H9 (cell line): Measurements from ENCODE around the gene S1PR3. TPM values are rescaled to one million over a fixed set of nuclear protein-coding genes. Genes with fewer than 3 reads are reported as not detected.

Experiments used
- DNase-seq: peaks from one replicate; pipeline ENCODE4 v3.0.0-alpha.2; 2017
- H2AFZ ChIP-seq: one replicate; pipeline ENCODE4 v1.6.1; 2013; ENCODE audit warnings: mild to moderate bottlenecking, low read length, control low read depth, moderate library complexity
- H2AK5ac ChIP-seq: 2 replicates; pipeline ENCODE4 v1.6.1; 2013; ENCODE audit warnings: low read length, control low read depth, mixed read lengths; ENCODE audit not compliant: insufficient read length
- H2BK120ac ChIP-seq: one replicate; pipeline ENCODE4 v1.6.1; 2013; ENCODE audit warnings: low read depth, mild to moderate bottlenecking, low read length, control low read depth, inconsistent platforms; ENCODE audit not compliant: poor library complexity, severe bottlenecking
- H2BK12ac ChIP-seq: 2 replicates; pipeline ENCODE4 v1.6.1; 2013; ENCODE audit warnings: low read length, control low read depth, mixed read lengths, low read depth; ENCODE audit not compliant: insufficient read length
- H2BK15ac ChIP-seq: 2 replicates; pipeline ENCODE4 v1.6.1; 2013; ENCODE audit warnings: low read depth, low read length, control low read depth
- H2BK20ac ChIP-seq: one replicate; pipeline ENCODE4 v1.6.1; 2013; ENCODE audit warnings: low read depth, mild to moderate bottlenecking, low read length, control low read depth, inconsistent platforms; ENCODE audit not compliant: poor library complexity, severe bottlenecking
- H2BK5ac ChIP-seq: 2 replicates; pipeline ENCODE4 v1.6.1; 2013; ENCODE audit warnings: low read length, control low read depth, mixed read lengths; ENCODE audit not compliant: insufficient read length
- H3K14ac ChIP-seq: 2 replicates; pipeline ENCODE4 v1.6.1; 2013; ENCODE audit warnings: low read length, control low read depth; ENCODE audit not compliant: insufficient read depth
- H3K18ac ChIP-seq: 2 replicates; pipeline ENCODE4 v1.6.1; 2013; ENCODE audit warnings: low read depth, mild to moderate bottlenecking, mixed read lengths, low read length, control low read depth; ENCODE audit not compliant: insufficient read length
- H3K23ac ChIP-seq: 2 replicates; pipeline ENCODE4 v1.6.1; 2013; ENCODE audit warnings: low read length, control low read depth, mixed read lengths, low read depth; ENCODE audit not compliant: insufficient read length
- H3K23me2 ChIP-seq: 2 replicates; pipeline ENCODE4 v1.6.1; 2013; ENCODE audit warnings: low read depth, mild to moderate bottlenecking, mixed read lengths, low read length, control low read depth; ENCODE audit not compliant: insufficient read length, poor library complexity, severe bottlenecking
- H3K27ac ChIP-seq: 2 replicates; pipeline ENCODE4 v1.5.1; 2013; ENCODE audit warnings: low read length, control low read depth, mixed read lengths, low read depth; ENCODE audit not compliant: insufficient read length
- H3K27me3 ChIP-seq: 2 replicates; pipeline ENCODE4 v1.6.1; 2013; ENCODE audit warnings: low read length, control low read depth, inconsistent platforms; ENCODE audit not compliant: insufficient read depth
- H3K4ac ChIP-seq: 2 replicates; pipeline ENCODE4 v1.6.1; 2013; ENCODE audit warnings: low read depth, mild to moderate bottlenecking, control low read depth, inconsistent platforms, low read length, moderate library complexity
- H3K4me1 ChIP-seq: 2 replicates; pipeline ENCODE4 v1.6.1; 2013; ENCODE audit warnings: low read length, control low read depth, inconsistent platforms; ENCODE audit not compliant: insufficient read depth
- H3K4me2 ChIP-seq: 2 replicates; pipeline ENCODE4 v1.6.1; 2013; ENCODE audit warnings: low read length, control low read depth, mixed read lengths; ENCODE audit not compliant: insufficient read length, insufficient read depth
- H3K56ac ChIP-seq: 2 replicates; pipeline ENCODE4 v1.6.1; 2013; ENCODE audit warnings: low read depth, mild to moderate bottlenecking, mixed read lengths, low read length, control low read depth; ENCODE audit not compliant: insufficient read length
- H3K79me1 ChIP-seq: 2 replicates; pipeline ENCODE4 v1.6.1; 2013; ENCODE audit warnings: low read depth, mild to moderate bottlenecking, moderate library complexity, low read length, control low read depth, inconsistent platforms; ENCODE audit not compliant: insufficient read depth, poor library complexity, severe bottlenecking
- H3K79me2 ChIP-seq: 2 replicates; pipeline ENCODE4 v1.6.1; 2013; ENCODE audit warnings: low read length, control low read depth, inconsistent platforms; ENCODE audit not compliant: insufficient read depth
- H3K9ac ChIP-seq: 2 replicates; pipeline ENCODE4 v1.6.1; 2013; ENCODE audit warnings: low read length, control low read depth, mixed read lengths; ENCODE audit not compliant: insufficient read length; ENCODE audit errors: extremely low read depth
- H3K9me3 ChIP-seq: one replicate; pipeline ENCODE4 v1.6.1; 2013; ENCODE audit warnings: low read depth, low read length, inconsistent platforms; ENCODE audit not compliant: control insufficient read depth
- H3T11ph ChIP-seq: one replicate; pipeline ENCODE4 v1.6.1; 2013; ENCODE audit warnings: mild to moderate bottlenecking, low read length, control low read depth, inconsistent platforms
- H4K20me1 ChIP-seq: one replicate; pipeline ENCODE4 v1.6.1; 2013; ENCODE audit not compliant: control insufficient read depth, insufficient read length, insufficient read depth
- H4K5ac ChIP-seq: 2 replicates; pipeline ENCODE4 v1.6.1; 2013; ENCODE audit warnings: low read depth, mild to moderate bottlenecking, mixed read lengths, low read length, control low read depth; ENCODE audit not compliant: insufficient read length
- H4K8ac ChIP-seq: replicated peaks from 2 replicates; pipeline ENCODE4 v1.6.1; 2013; ENCODE audit warnings: low read length, control low read depth, mixed read lengths, low read depth; ENCODE audit not compliant: insufficient read length
- H4K91ac ChIP-seq: 2 replicates; pipeline ENCODE4 v1.6.1; 2013; ENCODE audit warnings: low read depth, mild to moderate bottlenecking, moderate library complexity, mixed read lengths, low read length, control low read depth; ENCODE audit not compliant: insufficient read length
- H3K27ac Mint-ChIP-seq, 3 experiments: 2 replicates in 2 of 3; 3 replicates in 1 of 3; pipeline ENCODE4 v1.8.0; 2020 to 2021; ENCODE audit warnings: mixed read lengths in 3 of 3, mild to moderate bottlenecking in 1 of 3, moderate library complexity in 1 of 3
- H3K27me3 Mint-ChIP-seq: 2 replicates; pipeline ENCODE4 v1.8.0; 2021; ENCODE audit warnings: low read depth, mild to moderate bottlenecking, moderate library complexity, mixed read lengths
- H3K36me3 Mint-ChIP-seq, 3 experiments: 2 replicates in 2 of 3; 3 replicates in 1 of 3; pipeline ENCODE4 v1.8.0; 2020 to 2021; ENCODE audit warnings: low read depth in 3 of 3, mixed read lengths in 3 of 3; ENCODE audit not compliant: insufficient read depth in 1 of 3
- H3K4me1 Mint-ChIP-seq, 2 experiments: 2 replicates each; pipeline ENCODE4 v1.8.0; 2020; ENCODE audit warnings: mixed read lengths in 2 of 2
- H3K4me3 Mint-ChIP-seq, 2 experiments: 2 replicates in 1 of 2; 3 replicates in 1 of 2; pipeline ENCODE4 v1.8.0; 2020 to 2021; ENCODE audit warnings: mild to moderate bottlenecking in 2 of 2, mixed read lengths in 2 of 2, moderate library complexity in 1 of 2
- H3K9me3 Mint-ChIP-seq, 2 experiments: 2 replicates in 1 of 2; 3 replicates in 1 of 2; pipeline ENCODE4 v1.8.0; 2020; ENCODE audit warnings: mild to moderate bottlenecking in 2 of 2, mixed read lengths in 2 of 2, moderate library complexity in 1 of 2
- CTCF ChIP-seq: fragments of 200-600 bp; sonication (generic); conservative IDR thresholded peaks from 3 replicates; pipeline ENCODE4 v1.8.0; 2021; ENCODE audit warnings: antibody characterized with exemption, mild to moderate bottlenecking
- WGBS: extraction: QIAGEN DNeasy Blood & Tissue Kit; methylation state at CpG from one replicate; pipeline ENCODE4 v1.1.7; 2013; ENCODE audit warnings: missing lambda C conversion rate, low lambda C conversion rate, mixed read lengths; ENCODE audit not compliant: insufficient read length; ENCODE audit errors: extremely low coverage; 5-methylcytosine and 5-hydroxymethylcytosine counted together
- total RNA-seq: library from RNA; stranded (reverse); gene quantifications from 2 replicates; pipeline ENCODE4 v1.2.1, GENCODE V29; 2021

S1PR3 gene
- total RNA-seq, 1 experiment from 2014 or later, result 3.3 TPM

- Histone ChIP-seq H3K79me1 (no peaks in the 10 kb centered on the region), H2BK5ac (no peak overlapping the region), H3K79me2 (no peaks in the 10 kb centered on the region), H3K23ac (no peak overlapping the region), H4K8ac (no peak overlapping the region), H3K27me3 (no peaks in the 10 kb centered on the region), H3K4me2 (no peak overlapping the region), H3K23me2 (no peaks in the 10 kb centered on the region), H3K27ac (no peak overlapping the region), H3K4ac (no peak overlapping the region), H3K9ac (no peak overlapping the region), H3K4me1 (no peaks in the 10 kb centered on the region), H2AK5ac (no peak overlapping the region), H2BK15ac (no peak overlapping the region), H3K14ac (no peak overlapping the region), H2BK12ac (no peak overlapping the region), H2BK20ac (no peak overlapping the region), H4K20me1 (no peaks in the 10 kb centered on the region), H3K56ac (no peak overlapping the region), H2BK120ac (no peak overlapping the region), H4K5ac (no peak overlapping the region), H3K9me3 (no peaks in the 10 kb centered on the region), H2AFZ (no peak overlapping the region), H4K91ac (no peak overlapping the region), H3T11ph (no peak overlapping the region), H3K18ac (no peak overlapping the region)
- H3K27me3 Mint-ChIP-seq, result no peaks in the 10 kb centered on the region; the same call in 1 of the 2 replicates
- H3K4me3 Mint-ChIP-seq, result no peak overlapping the region
- no peak for DNase-seq
- H3K4me1 Mint-ChIP-seq, result no peaks in the 10 kb centered on the region
- TF ChIP-seq CTCF, result no peak
- no CpG with 5 or more reads among the region's 5 CpGs for WGBS
- H3K9me3 Mint-ChIP-seq, result no peaks in the 10 kb centered on the region
- H3K27ac Mint-ChIP-seq, result no peak overlapping the region
- H3K36me3 Mint-ChIP-seq, result no peaks in the 10 kb centered on the region
These were observed 47.3 kb downstream of the S1PR3 start for GRCh38 chr9:89038382-89039103.
